Inflammatory macrophage treated with lipopolysaccharide for 1 hour (primary cell): ENCODE results near the gene AP3D1.
"Not testable (repeated sequence)": the region's sequence is repeated elsewhere in the genome, so short reads cannot be mapped to it uniquely, and the experiment has no call there.

Source experiments
- DNase-seq, 2 donors: peaks; one replicate each; pipeline ENCODE4 v3.0.0-alpha.2; 2020 to 2022

AP3D1 gene

DNA sequence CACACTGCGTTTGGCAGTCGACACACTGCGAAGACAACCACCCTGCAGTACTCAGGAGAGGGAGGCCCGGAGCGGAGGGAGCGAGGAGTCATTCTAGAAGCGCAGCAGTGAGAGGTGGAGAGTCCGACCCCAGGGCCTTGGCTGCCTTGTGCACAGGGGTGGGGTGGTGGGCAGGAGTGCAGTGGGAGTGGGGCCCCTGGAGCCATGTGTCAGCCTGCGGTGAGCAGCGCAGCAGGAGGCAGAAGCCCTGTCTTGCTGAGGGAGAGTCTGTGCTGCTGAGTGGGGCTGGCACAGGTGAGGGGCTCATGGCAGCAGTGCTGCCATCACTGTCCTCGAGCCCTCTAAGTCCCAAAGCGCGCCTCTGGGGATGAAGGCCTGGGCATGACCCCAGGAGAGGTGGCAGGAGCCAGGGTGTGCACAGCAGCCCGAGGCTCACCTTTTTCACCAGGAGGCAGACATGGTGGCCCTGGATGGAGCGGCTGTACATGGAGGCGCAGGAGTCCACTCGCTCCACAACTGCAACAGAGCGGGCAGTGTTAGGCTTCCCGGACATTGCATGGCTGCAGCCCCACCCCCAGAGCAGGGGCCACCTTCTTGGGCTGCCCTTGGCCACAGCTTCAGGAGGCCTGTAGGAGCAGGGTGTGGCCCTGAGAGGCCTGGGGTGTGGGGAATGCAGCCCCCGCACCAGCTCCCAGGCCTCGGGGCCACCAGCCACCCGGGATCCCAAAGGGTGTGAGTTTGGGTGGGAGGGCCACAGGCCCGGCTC, 42.9 kb downstream of the AP3D1 start:
- no peak for DNase-seq

DNA sequence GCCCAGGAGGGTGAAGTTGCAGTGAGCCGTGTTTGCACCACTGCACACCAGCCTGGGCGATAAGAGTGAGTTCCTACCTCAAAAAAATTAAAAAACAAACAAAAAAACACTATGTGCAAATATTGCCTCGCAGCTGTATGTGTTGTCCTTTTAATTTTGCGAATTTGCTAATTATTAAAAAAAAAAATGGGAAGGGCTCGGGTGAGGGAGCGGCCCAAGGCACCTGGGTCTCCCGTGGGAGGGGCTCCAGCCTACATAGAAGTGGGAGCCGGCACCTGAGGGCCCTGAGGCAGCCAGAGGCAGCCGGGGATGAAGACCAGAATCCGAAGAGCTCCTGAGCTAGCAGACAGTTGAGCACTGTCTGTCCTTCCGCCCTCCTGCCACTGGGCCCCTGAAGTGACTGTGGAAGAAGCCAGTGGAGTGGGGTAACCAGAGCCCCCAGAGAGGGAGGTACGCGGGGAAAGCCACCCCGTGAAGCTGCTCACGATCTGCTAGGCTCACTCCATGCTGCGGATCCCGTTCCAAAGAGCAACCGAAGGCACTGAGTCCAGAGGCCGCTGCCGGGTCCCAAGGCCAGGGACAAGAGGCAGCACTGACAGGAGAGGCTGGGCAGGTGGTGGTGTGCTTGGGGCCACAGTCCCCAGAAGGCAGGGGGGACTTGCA, 48.2 kb downstream of the AP3D1 start:
- DNase-seq = no peak

DNA sequence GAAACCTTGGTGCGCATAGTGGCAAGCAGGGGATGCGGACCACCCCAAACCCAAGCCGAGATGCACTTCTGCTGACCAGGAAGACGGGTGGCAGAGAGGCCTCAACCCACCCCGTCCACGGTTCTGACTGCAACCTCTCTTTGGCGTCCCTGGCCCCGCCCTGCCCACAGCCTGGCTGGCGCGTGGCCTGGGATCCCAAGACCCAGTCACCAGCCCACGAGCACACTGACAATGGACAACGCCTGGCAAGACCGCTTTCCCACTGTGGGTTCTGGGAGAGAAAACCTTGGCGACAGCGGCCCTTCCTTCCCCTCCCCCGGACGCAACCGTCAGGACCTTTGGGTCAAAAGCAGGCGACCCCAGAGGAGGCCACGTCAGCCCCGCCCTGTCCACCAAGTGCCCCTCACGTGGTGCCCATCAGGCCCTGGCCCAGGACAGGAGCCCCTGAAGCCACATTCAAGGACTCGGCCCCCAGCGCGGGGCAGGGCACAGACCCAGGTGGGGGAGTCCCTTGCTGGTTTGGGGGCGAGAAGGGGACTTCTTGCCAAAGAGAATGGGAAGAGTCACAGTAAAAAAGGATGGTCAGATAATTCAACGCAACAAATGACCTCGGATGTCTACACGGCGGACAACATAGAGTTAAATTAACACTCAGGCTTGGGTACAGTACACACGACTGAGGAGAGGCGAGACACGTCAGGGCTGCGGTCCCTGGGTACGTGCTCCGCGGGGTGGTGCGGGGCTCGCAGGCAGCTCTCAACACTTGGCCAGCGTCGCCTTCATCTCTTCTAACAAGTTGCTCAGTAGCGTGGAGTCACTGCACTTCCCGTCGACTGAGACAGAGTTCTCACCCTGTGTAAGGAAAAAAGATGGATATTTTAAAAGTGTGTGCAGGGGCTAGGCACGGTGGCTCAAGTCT, 49.7 kb downstream of the AP3D1 start:
- DNase-seq = no peak

DNA sequence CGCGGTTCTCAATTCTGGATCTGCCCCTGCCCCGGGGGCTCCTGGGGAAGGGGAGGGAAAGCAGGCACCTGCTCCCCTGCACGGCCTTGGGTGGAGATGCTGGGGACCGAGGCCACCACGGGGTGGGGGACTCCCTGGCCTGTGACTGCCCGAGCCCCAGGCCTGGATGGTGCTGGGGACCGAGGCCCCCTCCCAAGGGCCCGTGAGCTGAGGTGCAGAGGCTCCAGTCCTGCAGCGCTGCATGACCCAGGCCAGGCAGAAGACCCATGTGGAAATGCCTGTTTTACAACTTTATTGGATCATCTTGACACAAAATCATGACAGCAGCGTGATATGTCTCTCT, 50.7 kb downstream of the AP3D1 start:
- DNase-seq = no peak

DNA sequence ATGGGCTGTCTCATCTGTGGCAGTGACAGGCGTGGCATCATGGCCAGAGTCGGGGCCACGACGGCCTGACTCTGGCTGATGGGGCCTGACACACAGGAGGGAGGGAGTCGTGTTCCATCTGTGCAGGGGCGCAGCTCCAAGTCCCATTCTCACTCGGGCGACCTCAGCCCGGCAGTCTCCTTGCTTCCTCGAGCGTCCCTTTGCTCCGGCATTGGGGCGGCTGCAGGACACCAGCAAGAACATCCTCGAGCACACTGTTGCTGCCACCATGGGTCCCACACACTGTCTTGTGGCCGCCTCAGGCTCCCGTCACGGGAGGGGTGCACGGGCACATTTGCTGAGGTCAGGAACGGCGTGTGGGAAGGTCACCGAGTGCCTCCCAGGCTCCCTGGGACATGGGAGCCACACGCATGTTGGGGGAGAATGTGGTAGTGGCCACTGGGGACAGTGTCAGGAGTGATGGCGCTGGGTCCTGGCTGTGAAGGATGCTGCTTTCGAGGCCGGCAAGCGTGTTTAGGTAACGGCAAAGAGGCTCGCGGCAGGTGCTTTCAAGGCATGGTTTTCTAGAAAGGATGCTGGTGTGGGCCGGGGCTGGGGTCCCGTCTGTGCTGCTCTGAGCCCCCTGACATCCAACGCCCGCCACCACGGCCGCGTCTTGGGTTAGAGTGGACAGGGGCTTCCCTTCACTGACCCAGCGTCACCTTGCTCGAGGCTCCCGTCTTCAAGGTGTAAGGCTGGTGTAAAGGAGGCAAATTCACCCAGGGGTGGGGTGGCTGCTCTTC, 51.2 kb downstream of the AP3D1 start:
- no peak for DNase-seq

DNA sequence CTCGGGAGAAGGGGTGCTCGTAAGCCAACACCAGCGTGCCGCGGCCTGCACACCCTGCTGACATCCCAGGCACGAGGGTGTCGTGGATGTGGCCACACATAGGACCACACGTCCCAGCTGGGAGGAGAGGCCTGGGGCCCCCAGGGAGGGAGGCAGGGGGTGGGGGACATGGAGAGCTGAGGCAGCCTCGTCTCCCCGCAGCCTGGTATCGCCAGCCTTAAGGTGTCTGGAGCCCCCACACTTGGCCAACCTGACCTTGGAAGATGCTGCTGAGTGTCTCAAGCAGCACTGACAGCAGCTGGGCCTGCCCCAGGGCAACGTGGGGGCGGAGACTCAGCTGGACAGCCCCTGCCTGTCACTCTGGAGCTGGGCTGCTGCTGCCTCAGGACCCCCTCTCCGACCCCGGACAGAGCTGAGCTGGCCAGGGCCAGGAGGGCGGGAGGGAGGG, 52.3 kb downstream of the AP3D1 start:
- DNase-seq = no peak

DNA sequence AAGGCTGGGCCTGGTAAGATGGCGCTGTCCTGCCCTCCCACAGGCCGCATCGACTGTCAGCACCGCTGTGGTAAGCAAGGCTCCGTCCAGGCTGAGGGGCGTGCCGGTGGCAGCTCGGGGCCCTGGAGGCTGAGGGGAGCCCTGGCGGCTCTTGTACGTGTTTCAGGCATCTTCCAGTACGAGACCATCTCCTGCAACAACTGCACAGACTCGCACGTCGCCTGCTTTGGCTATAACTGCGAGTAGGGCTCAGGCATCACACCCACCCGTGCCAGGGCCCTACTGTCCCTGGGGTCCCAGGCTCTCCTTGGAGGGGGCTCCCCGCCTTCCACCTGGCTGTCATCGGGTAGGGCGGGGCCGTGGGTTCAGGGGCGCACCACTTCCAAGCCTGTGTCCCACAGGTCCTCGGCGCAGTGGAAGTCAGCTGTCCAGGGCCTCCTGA, 53.5 kb downstream of the AP3D1 start:
- DNase-seq = no peak

DNA sequence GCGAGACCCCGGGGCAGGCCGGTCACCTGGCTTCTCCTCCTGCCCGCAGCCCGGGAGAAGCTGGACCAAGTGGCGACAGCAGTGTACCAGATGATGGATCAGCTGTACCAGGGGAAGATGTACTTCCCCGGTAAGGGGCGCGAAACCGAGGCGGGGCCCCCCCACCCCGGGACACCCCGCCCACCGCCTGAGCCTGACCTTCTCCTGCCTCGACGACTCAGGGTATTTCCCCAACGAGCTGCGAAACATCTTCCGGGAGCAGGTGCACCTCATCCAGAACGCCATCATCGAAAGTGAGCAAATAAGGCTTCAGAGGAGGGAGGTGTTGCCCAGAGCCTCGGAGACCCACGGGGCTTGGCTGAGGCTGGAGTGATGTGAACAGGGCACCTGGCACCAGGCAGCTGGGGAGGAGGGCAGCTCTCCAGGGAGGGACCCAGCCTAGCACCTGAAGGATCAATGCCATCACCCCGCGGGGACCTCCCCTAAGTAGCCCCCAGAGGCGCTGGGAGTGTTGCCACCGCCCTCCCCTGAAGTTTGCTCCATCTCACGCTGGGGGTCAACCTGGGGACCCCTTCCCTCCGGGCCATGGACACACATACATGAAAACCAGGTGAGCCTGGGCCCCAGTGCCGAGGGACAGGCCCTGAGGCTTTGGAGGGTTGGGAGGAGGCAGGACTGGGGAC, 54.0 kb downstream of the AP3D1 start:
- no peak for DNase-seq

DNA sequence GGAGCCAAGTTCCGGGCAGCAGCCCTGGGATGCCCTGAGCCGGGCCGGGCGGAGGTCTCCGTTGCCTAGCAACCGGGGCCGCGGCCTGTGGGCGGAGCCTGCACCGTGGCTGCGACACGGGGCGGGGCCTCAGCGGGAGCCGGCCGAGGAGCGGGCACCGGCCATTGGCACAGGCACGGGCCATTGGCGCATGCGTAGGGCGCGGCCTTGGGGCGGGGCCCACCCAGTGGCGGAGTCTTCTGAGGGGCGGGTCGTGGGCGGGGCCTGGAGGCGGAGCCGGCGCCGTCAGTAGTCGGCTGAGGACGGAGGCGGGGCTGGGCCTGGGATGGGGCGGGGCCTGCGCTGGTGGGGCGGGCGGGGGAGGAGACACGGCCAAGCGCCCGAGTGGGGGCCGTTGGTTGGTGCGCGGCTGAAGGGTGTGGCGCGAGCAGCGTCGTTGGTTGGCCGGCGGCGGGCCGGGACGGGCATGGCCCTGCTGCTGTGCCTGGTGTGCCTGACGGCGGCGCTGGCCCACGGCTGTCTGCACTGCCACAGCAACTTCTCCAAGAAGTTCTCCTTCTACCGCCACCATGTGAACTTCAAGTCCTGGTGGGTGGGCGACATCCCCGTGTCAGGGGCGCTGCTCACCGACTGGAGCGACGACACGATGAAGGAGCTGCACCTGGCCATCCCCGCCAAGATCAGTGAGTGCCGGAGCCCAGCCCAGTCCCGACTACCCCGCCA, 54.7 kb downstream of the AP3D1 start, which contains the start of gene IZUMO4:
IZUMO4 (plus strand) TSS at position 436 of the 723 bp plus-strand sequence; CDS start at position 467, 31 bp downstream.
- peak; percentile 95 to 99 for DNase-seq

DNA sequence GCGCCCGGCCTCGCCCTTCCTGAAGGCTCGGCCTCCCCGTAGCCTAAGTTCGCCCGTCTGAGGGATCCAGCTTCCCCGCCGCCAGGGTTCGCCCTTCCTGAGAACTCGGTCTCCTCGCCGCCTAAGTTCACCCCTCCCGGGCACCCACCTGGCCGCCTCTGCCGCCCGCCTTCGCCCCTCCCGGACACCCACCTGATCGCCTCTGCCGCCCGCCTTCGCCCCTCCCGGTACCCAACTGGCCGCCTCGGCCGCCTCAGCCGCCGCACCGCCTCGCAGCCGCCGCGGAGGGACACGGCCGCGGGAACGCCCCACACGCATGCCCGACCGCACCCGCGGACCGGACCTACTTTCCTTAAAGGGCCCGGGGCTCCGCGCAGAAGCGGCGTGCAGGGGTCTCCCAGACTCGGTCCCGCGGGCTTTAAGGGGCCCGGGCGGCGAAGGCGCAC, 55.3 kb downstream of the AP3D1 start, which contains the start of gene MOB3A:
MOB3A (minus strand) TSS at position 293 of the 446 bp plus-strand sequence. CDS start 17,766 bp downstream, outside the sequence.
- peak in 1 of 2 donors; percentile 84 for DNase-seq

DNA sequence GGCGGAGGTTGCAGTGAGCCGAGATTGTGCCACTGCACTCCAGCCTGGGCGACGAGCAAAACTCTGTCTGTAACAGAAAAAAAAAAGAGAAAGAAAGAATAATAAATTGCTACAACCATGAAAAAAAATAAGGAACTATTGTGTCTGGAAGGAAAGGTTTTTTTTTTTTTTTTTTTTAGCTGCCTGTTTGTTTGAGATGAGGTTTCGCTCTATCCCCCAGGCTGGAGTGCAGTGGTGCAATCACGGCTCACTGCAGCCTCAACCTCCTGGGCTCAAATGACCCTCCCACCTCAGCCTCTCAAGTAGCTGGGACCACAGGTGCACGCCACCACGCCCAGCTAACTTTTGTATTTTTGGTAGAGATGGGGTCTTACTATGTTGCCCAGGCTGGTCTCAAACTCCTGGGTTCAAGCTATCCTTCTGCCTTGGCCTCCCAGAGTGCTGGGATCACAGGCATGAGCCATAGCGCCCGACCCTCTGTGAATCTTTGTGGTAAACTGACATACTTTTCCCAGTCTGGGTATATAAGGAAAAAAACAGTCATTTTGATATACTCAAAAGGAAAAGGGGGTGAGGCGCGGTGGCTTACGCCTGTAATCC, 59.3 kb downstream of the AP3D1 start:
- DNase-seq = peak in 1 of 2 donors; percentile 40

DNA sequence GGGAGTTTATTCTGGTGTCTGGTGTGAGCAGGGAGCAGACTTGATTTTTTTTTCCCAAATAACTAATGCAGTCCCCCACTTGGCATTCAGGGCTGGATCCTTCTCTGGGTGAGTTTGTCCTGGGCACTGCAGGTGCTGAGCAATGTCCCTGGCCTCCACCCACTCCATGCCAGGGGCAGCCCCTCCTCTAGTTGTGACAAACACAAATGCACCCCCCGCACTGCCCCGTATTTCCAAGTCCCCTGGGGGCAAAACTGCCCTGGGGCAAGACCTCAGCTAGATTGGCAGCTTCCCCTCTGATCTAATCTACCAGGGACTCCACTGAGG, 61.7 kb downstream of the AP3D1 start:
- DNase-seq = no peak

DNA sequence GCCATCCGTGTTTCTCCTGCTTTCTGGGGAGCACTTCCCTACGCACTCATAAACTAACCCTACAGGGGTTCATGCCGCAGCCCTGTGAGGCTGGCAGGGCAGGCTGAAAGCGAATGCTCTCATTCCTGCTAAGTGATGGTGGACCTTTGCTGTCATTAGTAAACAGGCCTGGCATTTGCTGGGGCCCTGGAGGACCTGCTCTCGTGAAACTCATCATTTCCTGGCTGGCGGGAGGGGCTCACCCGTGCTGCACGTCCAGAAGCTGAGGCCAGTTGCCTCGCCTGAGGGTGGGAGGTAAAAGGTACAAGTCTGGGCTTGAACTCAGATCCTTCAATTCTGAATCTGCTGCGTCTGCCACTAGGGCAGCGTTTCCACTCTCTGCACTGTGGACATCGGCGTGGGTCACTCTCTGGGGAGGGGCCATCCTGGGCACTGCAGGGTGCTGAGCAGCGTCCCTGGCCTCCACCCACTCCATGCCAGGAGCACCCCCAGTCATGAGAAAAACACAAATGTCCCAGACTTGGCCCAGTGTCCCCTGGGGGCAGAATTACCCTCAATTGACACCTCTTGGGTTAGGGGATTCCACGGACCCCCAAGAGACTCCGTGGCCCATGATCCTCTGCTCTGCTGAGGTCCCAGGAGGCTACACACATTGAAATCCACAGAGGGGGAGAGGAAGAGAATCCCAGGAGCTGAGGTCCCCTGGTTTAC, 62.2 kb downstream of the AP3D1 start:
- DNase-seq = no peak

DNA sequence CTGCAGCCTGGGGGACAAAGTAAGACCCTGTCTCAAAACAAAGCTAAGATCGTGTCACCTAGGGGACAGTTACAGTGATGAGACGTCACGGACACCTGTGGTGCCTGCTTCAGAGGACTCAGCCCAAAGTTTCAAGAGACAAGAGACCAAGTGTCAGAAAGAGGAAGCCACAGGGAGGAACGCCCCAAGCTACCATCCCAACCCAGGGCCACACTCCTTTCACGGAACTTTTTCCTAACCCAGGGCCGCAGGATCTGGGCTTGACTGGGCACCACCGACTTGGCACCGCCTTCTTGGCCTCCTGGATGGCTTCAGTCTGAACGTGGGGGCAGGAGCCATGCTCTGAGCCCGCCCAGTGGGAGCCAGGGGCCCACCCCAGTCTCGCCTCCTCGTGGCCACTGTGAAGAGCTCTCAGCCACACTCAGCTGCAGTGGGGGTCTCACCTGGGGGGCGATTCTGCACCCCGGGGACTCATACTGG, 63.7 kb downstream of the AP3D1 start:
- DNase-seq = peak; percentile 31 to 43

DNA sequence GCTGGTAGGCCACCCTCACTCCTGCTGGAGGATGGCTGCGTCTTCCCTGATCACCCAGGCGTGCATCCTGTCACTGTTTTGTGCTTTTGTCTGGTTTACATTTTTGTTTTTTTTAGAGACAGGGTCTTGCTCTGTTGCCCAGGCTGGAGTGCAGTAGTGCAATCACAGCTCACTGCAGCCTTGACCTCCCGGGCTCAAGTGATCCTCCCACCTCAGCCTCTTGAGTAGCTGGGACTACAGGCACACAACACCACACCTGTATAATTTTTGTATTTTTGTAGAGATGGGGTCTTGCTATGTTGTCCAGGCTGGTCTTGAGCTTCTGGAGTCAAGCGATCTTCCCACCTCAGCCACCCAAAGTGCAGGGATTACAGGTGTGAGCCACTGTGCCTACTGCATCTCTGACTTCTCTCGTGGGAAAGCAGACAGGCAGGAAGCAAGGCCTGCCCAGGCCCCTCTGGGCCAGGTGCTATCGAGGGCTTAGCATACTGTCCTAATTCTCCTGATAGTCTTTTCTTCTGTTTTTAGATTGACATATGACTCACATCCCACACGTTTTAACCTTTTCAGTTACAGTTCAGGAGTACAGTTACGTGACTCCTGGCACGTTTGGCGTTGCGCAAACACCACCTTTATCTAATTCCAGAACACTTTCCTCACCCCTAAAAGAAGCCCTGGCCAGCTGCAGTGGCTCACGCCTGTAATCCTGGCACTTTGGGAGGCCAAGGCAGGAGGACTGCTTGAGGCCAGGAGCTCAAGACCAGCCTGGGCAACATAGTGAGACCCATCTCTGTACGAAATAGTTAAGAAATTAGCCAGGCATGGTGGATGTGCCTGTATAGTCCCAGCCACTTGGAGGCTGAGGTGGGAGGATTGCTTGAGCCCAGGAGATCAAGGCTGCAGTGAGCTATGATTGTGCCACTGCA, 64.4 kb downstream of the AP3D1 start:
- not testable (repeated sequence) for DNase-seq

DNA sequence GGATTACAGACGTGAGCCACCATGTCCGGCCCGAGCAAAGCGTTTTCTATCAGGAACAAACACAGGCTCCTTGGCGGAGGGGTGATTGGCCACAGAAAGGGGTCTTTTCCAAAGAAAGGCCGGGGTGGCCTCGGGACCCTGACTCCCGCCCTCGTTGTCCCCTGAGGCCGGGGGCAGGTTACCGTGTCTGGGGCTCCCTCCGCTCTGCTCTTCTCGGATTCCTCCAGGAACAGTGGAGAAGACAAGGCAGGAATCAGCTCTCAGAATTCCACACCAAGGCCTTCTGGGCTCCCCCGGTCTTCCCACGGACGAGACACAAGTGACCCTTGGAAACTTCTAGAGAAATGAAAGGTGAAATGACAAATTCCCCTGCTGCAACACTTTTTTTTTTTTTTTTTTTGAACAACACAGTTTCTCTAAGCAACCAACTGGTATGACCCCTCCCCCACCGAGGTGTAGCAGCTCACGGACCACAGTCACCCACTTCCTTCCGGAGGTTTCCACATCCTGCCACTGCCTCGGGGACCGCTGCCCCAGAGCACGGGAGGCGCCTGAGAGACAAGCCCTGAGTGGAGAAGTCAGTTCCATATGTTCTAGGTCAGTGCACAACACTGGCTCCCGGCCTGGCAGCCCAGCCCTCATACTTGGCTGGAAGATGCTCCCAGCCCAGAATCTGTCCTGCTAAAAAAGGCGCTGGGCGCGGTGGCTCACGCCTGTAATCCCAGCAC, 66.2 kb downstream of the AP3D1 start:
- peak; percentile 75 to 84 for DNase-seq

DNA sequence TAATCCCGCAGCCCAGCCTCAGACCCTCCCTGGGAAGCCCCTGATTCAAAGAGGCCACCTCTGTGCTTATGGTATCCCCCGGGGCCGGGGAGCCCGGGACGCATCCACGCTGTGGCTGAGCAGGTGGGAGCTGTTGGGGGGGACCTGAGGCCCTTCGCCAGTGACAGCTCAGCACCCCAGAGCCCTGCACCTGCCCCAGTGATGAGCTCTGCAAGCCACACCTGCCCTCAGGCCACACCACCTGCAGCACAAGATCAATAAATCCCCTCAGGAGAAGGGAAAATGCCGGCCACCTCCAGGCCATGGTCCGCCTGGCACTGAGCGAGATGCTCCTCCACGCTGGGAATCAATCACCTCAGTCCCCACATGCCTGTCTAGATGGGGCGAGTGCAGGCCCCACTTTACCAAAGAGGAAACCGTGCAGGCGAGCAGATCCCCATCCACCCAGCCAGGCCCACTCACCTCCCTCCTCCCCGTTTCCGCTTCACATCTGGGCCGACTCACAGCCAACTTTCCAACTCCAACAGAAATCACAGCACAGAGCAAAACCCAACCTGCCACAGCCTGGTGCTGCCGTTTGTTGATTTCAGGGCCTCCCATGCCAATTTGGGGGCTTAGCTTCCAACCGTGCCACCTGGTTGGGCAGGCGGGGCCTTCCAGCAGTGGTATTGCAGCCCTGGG, 68.1 kb downstream of the AP3D1 start:
- DNase-seq = peak in 1 of 2 donors; percentile 35
